ENCODE data around the gene DHRS12. TPM values are rescaled to one million over a fixed set of nuclear protein-coding genes. Genes with fewer than 3 reads are reported as not detected.
A peak's percentile ranks its signal among the peaks of the same experiment; 100 is the strongest.

Gene DHRS12
- total RNA-seq, 1 experiment from 2014 or later = 6.8 TPM

GRCh38 chr13:51768378-51768921 lies 35.5 kb downstream of the DHRS12 start:
- Mint-ChIP-seq H3K4me1 (ENCODE audit: insufficient read depth, unreplicated experiment) (peaks cover 15% of the 10 kb centered on the region), H3K27ac (ENCODE audit: low read depth, unreplicated experiment) (peak overlapping the region; percentile 66), H3K9me3 (ENCODE audit: unreplicated experiment) (no peaks in the 10 kb centered on the region), H3K36me3 (ENCODE audit: insufficient read depth, unreplicated experiment) (peaks cover 52% of the 10 kb centered on the region), H3K4me3 (ENCODE audit: unreplicated experiment) (no peak overlapping the region), H3K27me3 (ENCODE audit: insufficient read depth, unreplicated experiment) (no peaks in the 10 kb centered on the region)
- TF ChIP-seq CTCF (IDR thresholded peaks at IDR 0.05; ENCODE audit: unreplicated experiment) = no peak
- intact Hi-C loops (cut with micrococcal nuclease) = no loop called here
- ChIA-PET CTCF (interaction anchor here (0.6 to 1.3 kb wide), 2 partner anchors 11 to 1199 kb away, joined by 3 to 4 read pairs; no protein-coding TSS in a partner anchor), POLR2A (no interaction called here)
- no TSS peak for BruUV-seq (replicated peaks)
- no peak for DNase-seq (ENCODE audit: unreplicated experiment)

- no peaks in the 10 kb centered on the region for H3K27me3 Mint-ChIP-seq (ENCODE audit: insufficient read depth, unreplicated experiment)
- H3K9me3 Mint-ChIP-seq (ENCODE audit: unreplicated experiment) = no peaks in the 10 kb centered on the region
- POLR2A ChIA-PET = interaction anchor here (0.7 to 0.8 kb wide), 2 partner anchors 16 to 316 kb away, joined by 3 read pairs; no protein-coding TSS in a partner anchor
- no peak overlapping the region for H3K27ac Mint-ChIP-seq (ENCODE audit: low read depth, unreplicated experiment)
- no peak for TF ChIP-seq CTCF (IDR thresholded peaks at IDR 0.05; ENCODE audit: unreplicated experiment)
- peaks cover 15% of the 10 kb centered on the region for H3K4me1 Mint-ChIP-seq (ENCODE audit: insufficient read depth, unreplicated experiment)
- H3K36me3 Mint-ChIP-seq (ENCODE audit: insufficient read depth, unreplicated experiment) = peaks cover 59% of the 10 kb centered on the region
- BruUV-seq (replicated peaks) = no TSS peak
- intact Hi-C loops (cut with micrococcal nuclease) = no loop called here
- H3K4me3 Mint-ChIP-seq (ENCODE audit: unreplicated experiment) = no peak overlapping the region
- CTCF ChIA-PET = interaction anchor here (1.9 kb wide), 1 partner anchor 15 kb away, joined by 4 read pairs; no protein-coding TSS in a partner anchor
- DNase-seq (ENCODE audit: unreplicated experiment) = no peak
Observed at GRCh38 chr13:51767100-51767499, 36.9 kb downstream of the DHRS12 start.

- intact Hi-C loops (cut with micrococcal nuclease) = no loop called here
- TF ChIP-seq CTCF (IDR thresholded peaks at IDR 0.05; ENCODE audit: unreplicated experiment) = no peak
- H3K9me3 Mint-ChIP-seq (ENCODE audit: unreplicated experiment) = no peaks in the 10 kb centered on the region
- POLR2A ChIA-PET = no interaction called here
- DNase-seq (ENCODE audit: unreplicated experiment) = no peak
- no TSS peak for BruUV-seq (replicated peaks)
- H3K27ac Mint-ChIP-seq (ENCODE audit: low read depth, unreplicated experiment) = no peak overlapping the region
- H3K36me3 Mint-ChIP-seq (ENCODE audit: insufficient read depth, unreplicated experiment) = peaks cover 61% of the 10 kb centered on the region
- H3K4me3 Mint-ChIP-seq (ENCODE audit: unreplicated experiment) = no peak overlapping the region
- peaks cover 7% of the 10 kb centered on the region for H3K4me1 Mint-ChIP-seq (ENCODE audit: insufficient read depth, unreplicated experiment)
- CTCF ChIA-PET = no interaction called here
- no peaks in the 10 kb centered on the region for H3K27me3 Mint-ChIP-seq (ENCODE audit: insufficient read depth, unreplicated experiment)
Observed at GRCh38 chr13:51765142-51765515, 38.8 kb downstream of the DHRS12 start.

GRCh38 chr13:51764184-51765141 lies 39.5 kb downstream of the DHRS12 start:
- intact Hi-C loops (cut with micrococcal nuclease) = no loop called here
- DNase-seq (ENCODE audit: unreplicated experiment) = no peak
- H3K4me1 Mint-ChIP-seq (ENCODE audit: insufficient read depth, unreplicated experiment) = no peaks in the 10 kb centered on the region
- H3K4me3 Mint-ChIP-seq (ENCODE audit: unreplicated experiment) = no peak overlapping the region
- H3K36me3 Mint-ChIP-seq (ENCODE audit: insufficient read depth, unreplicated experiment) = peaks cover 61% of the 10 kb centered on the region
- BruUV-seq (replicated peaks) = no TSS peak
- TF ChIP-seq CTCF (IDR thresholded peaks at IDR 0.05; ENCODE audit: unreplicated experiment) = no peak
- CTCF ChIA-PET = interaction anchor here (0.5 to 1.5 kb wide), 3 partner anchors 33 to 343 kb away, joined by 3 to 6 read pairs (median 3); no protein-coding TSS in a partner anchor
- H3K27ac Mint-ChIP-seq (ENCODE audit: low read depth, unreplicated experiment) = no peak overlapping the region
- H3K27me3 Mint-ChIP-seq (ENCODE audit: insufficient read depth, unreplicated experiment) = no peaks in the 10 kb centered on the region
- POLR2A ChIA-PET = interaction anchor here (0.7 kb wide), 1 partner anchor 443 kb away, joined by 3 read pairs; no protein-coding TSS in a partner anchor
- H3K9me3 Mint-ChIP-seq (ENCODE audit: unreplicated experiment) = no peaks in the 10 kb centered on the region

Measured in MCF 10A (cell line).